Neural progenitor cell (in vitro differentiated cells): ENCODE results near the gene SLC25A4. TPM values are rescaled to one million over a fixed set of nuclear protein-coding genes. Genes with fewer than 3 reads are reported as not detected.

ENCODE experiments used
- DNase-seq: peaks from one replicate; pipeline ENCODE4 v3.0.0-alpha.2; 2016; ENCODE audit warnings: low spot score
- H2AFZ ChIP-seq: fragments of 200-600 bp; sonication (generic); replicated peaks from 2 replicates; pipeline ENCODE4 v1.6.1; 2016; ENCODE audit warnings: antibody characterized with exemption
- H3F3A ChIP-seq: fragments of 200-600 bp; sonication (generic); 2 replicates; pipeline ENCODE4 v1.6.1; 2016; ENCODE audit warnings: antibody characterized with exemption, low read depth
- H3K27ac ChIP-seq: fragments of 200-600 bp; sonication (generic); 2 replicates; pipeline ENCODE4 v1.5.1; 2016; ENCODE audit warnings: mild to moderate bottlenecking
- H3K27me3 ChIP-seq: fragments of 200-600 bp; sonication (generic); 2 replicates; pipeline ENCODE4 v1.6.1; 2016; ENCODE audit warnings: mild to moderate bottlenecking, moderate library complexity
- H3K36me3 ChIP-seq: fragments of 200-600 bp; sonication (generic); 2 replicates; pipeline ENCODE4 v1.5.1; 2016
- H3K4me1 ChIP-seq: fragments of 200-600 bp; sonication (generic); 2 replicates; pipeline ENCODE4 v1.6.1; 2016; ENCODE audit warnings: mixed run types
- H3K4me2 ChIP-seq: fragments of 200-600 bp; sonication (generic); 2 replicates; pipeline ENCODE4 v1.6.1; 2016
- H3K4me3 ChIP-seq: fragments of 200-600 bp; sonication (generic); 2 replicates; pipeline ENCODE4 v1.5.1; 2016
- H3K79me2 ChIP-seq: fragments of 200-600 bp; sonication (generic); 2 replicates; pipeline ENCODE4 v1.6.1; 2016; ENCODE audit warnings: low read depth
- H3K9ac ChIP-seq: fragments of 200-600 bp; sonication (generic); 2 replicates; pipeline ENCODE4 v1.6.1; 2016
- H3K9me3 ChIP-seq: fragments of 200-600 bp; sonication (generic); 2 replicates; pipeline ENCODE4 v1.5.1; 2016; ENCODE audit warnings: low read depth
- H4K20me1 ChIP-seq: fragments of 200-600 bp; sonication (generic); 2 replicates; pipeline ENCODE4 v1.6.1; 2016; ENCODE audit warnings: low read depth
- H3K27ac Mint-ChIP-seq: 3 replicates; pipeline ENCODE4 v1.8.0; 2021; ENCODE audit warnings: mixed read lengths
- H3K27me3 Mint-ChIP-seq: 2 replicates; pipeline ENCODE4 v1.8.0; 2022; ENCODE audit warnings: low read depth, mild to moderate bottlenecking, inconsistent platforms, moderate library complexity, mixed read lengths; ENCODE audit not compliant: insufficient read depth
- H3K36me3 Mint-ChIP-seq: 3 replicates; pipeline ENCODE4 v1.8.0; 2021; ENCODE audit warnings: mixed read lengths
- H3K4me1 Mint-ChIP-seq: 3 replicates; pipeline ENCODE4 v1.8.0; 2021; ENCODE audit warnings: mixed read lengths
- H3K4me3 Mint-ChIP-seq: 3 replicates; pipeline ENCODE4 v1.8.0; 2021; ENCODE audit warnings: mild to moderate bottlenecking, moderate library complexity, mixed read lengths
- H3K9me3 Mint-ChIP-seq: 3 replicates; pipeline ENCODE4 v1.8.0; 2020; ENCODE audit warnings: mixed read lengths
- EZH2 ChIP-seq: fragments of 200-600 bp; sonication (generic); IDR thresholded peaks from 2 replicates; pipeline ENCODE4 v1.6.1; 2017; ENCODE audit warnings: antibody characterized with exemption, mild to moderate bottlenecking, moderate library complexity
- EZH2phosphoT487 ChIP-seq: fragments of 200-600 bp; sonication (generic); IDR thresholded peaks from 2 replicates; pipeline ENCODE4 v1.6.1; 2017; ENCODE audit warnings: antibody characterized with exemption
- total RNA-seq: library from RNA; depleted of rRNA; stranded (reverse); fragments of >200 nt; gene quantifications from 2 replicates; pipeline ENCODE4 v1.2.3, GENCODE V29; 2015; ENCODE audit warnings: low replicate concordance
- TF ChIP-seq, protein P1 (sequence below): fragments of 200-600 bp; sonication (generic); IDR thresholded peaks from 2 replicates; pipeline ENCODE4 v1.5.1; 2017; ENCODE audit warnings: antibody characterized with exemption, mild to moderate bottlenecking

SLC25A4 gene
- total RNA-seq, 1 donor from 2014 or later: 14.7 TPM

DNA sequence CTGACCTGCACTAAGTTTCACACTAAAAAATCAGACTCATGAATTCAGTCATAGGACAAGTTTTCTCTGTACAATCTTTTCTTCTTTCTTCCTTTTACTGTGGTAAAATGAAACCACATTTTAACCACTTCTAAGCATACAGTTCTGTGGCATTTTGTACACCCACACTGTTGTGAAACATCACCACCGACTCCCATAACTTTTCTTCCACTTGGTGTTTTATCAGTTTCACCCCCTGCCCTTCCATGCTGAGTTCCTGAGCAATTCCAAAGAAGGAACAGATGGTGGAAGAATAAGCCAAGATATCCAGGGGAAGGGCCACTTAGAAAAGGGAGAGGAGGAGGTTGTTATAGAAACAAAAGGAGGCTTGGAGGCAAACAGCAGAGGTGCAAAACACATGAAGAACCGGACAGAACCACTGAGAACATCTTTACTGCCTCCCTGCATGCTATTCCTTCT lies 22.6 kb downstream of the SLC25A4 start:
- no peaks in the 10 kb centered on the region for H3K9me3 Mint-ChIP-seq
- H3K9ac ChIP-seq: no peak overlapping the region
- H3F3A ChIP-seq: no peaks in the 10 kb centered on the region
- H3K27me3 Mint-ChIP-seq: peaks cover 4% of the 10 kb centered on the region
- peaks cover 3% of the 10 kb centered on the region for H3K4me1 ChIP-seq
- no peaks in the 10 kb centered on the region for H4K20me1 ChIP-seq
- no peak overlapping the region for H3K27ac ChIP-seq
- TF ChIP-seq EZH2: no peak
- TF ChIP-seq, protein P1, sequence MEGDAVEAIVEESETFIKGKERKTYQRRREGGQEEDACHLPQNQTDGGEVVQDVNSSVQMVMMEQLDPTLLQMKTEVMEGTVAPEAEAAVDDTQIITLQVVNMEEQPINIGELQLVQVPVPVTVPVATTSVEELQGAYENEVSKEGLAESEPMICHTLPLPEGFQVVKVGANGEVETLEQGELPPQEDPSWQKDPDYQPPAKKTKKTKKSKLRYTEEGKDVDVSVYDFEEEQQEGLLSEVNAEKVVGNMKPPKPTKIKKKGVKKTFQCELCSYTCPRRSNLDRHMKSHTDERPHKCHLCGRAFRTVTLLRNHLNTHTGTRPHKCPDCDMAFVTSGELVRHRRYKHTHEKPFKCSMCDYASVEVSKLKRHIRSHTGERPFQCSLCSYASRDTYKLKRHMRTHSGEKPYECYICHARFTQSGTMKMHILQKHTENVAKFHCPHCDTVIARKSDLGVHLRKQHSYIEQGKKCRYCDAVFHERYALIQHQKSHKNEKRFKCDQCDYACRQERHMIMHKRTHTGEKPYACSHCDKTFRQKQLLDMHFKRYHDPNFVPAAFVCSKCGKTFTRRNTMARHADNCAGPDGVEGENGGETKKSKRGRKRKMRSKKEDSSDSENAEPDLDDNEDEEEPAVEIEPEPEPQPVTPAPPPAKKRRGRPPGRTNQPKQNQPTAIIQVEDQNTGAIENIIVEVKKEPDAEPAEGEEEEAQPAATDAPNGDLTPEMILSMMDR: no peak
- no peaks in the 10 kb centered on the region for H3K9me3 ChIP-seq
- peaks cover 24% of the 10 kb centered on the region for H3K36me3 Mint-ChIP-seq
- no peak overlapping the region for H2AFZ ChIP-seq
- no peak overlapping the region for H3K27ac Mint-ChIP-seq
- H3K36me3 ChIP-seq: peaks cover 6% of the 10 kb centered on the region
- H3K27me3 ChIP-seq: no peaks in the 10 kb centered on the region
- H3K4me3 ChIP-seq: no peak overlapping the region
- H3K4me1 Mint-ChIP-seq: peaks cover 7% of the 10 kb centered on the region
- H3K4me2 ChIP-seq: no peak overlapping the region
- H3K4me3 Mint-ChIP-seq: no peak overlapping the region
- no peak for DNase-seq
- H3K79me2 ChIP-seq: no peaks in the 10 kb centered on the region

DNA sequence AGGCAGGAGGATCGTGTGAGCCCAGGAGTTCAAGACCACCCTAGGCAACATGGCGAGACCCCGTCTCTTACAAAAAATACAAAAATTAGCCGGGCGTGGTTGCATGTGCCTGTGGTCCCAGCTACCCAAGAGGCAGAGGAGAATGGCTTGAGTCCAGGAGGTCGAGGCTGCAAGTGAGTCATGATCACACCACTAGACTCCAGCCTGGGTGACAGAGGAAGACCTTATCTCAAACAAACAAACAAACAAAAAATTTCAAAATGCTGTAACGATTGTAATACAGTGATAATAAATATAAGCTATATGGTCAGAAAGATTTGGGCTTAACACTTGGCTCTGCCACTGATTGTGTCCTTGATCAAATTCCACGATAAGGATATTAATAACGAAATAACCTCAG lies 24.2 kb downstream of the SLC25A4 start:
- H3K36me3 Mint-ChIP-seq: peaks cover 20% of the 10 kb centered on the region
- no peaks in the 10 kb centered on the region for H3K79me2 ChIP-seq
- H3K4me2 ChIP-seq: no peak overlapping the region
- TF ChIP-seq, protein P1: no peak
- TF ChIP-seq EZH2: no peak
- no peak for TF ChIP-seq EZH2phosphoT487
- no peak overlapping the region for H3K4me3 Mint-ChIP-seq
- H3K27ac Mint-ChIP-seq: no peak overlapping the region
- H3K36me3 ChIP-seq: peaks cover 6% of the 10 kb centered on the region
- no peaks in the 10 kb centered on the region for H3F3A ChIP-seq
- no peak overlapping the region for H3K4me3 ChIP-seq
- no peaks in the 10 kb centered on the region for H3K9me3 ChIP-seq
- peaks cover 3% of the 10 kb centered on the region for H3K4me1 ChIP-seq
- H3K27ac ChIP-seq: no peak overlapping the region
- H3K9ac ChIP-seq: no peak overlapping the region
- no peaks in the 10 kb centered on the region for H4K20me1 ChIP-seq
- no peaks in the 10 kb centered on the region for H3K9me3 Mint-ChIP-seq
- H3K27me3 Mint-ChIP-seq: peaks cover 4% of the 10 kb centered on the region
- DNase-seq: no peak
- H3K4me1 Mint-ChIP-seq: peaks cover 7% of the 10 kb centered on the region
- H2AFZ ChIP-seq: no peak overlapping the region
- no peaks in the 10 kb centered on the region for H3K27me3 ChIP-seq

DNA sequence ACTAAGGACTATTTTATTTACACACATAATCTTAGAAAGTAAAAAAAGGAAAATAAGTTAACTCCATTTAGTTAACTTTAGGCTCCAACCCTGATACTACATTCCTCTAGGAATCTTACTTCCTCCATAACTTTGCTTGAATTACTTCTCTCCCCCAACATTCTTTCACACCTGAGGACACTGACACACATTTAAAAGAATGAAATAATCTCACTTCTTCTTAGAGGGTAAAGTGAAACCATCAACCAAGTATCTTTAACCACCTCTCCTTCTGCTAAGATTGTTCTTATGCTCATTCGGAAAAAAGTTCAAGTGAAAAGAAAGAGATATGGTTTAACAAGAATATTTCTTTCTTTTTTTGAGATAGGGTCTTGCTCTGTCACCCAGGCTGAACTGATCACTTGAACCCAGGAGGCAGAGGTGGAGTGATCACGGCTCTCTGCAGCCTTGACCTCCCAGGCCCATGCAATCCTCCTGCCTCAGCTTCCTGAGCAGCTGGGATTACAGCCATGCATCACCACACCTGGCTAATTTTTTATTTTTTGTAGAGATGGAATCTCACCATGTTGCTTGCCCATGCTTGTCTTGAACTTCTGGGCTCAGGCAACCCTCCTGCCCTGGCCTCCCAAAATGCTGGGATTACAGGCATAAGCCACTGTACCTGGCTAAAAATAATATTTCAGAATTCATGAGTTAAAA lies 28.5 kb downstream of the SLC25A4 start:
- H3K9me3 ChIP-seq: no peaks in the 10 kb centered on the region
- H3K36me3 ChIP-seq: peaks cover 19% of the 10 kb centered on the region
- peaks cover 4% of the 10 kb centered on the region for H3K27me3 Mint-ChIP-seq
- H3K36me3 Mint-ChIP-seq: peaks cover 20% of the 10 kb centered on the region
- H3K4me3 Mint-ChIP-seq: no peak overlapping the region
- TF ChIP-seq, protein P1: no peak
- no peak for TF ChIP-seq EZH2phosphoT487
- H4K20me1 ChIP-seq: no peaks in the 10 kb centered on the region
- H3K4me1 ChIP-seq: no peaks in the 10 kb centered on the region
- H3K9me3 Mint-ChIP-seq: no peaks in the 10 kb centered on the region
- no peaks in the 10 kb centered on the region for H3K79me2 ChIP-seq
- H3F3A ChIP-seq: no peaks in the 10 kb centered on the region
- H3K27ac Mint-ChIP-seq: no peak overlapping the region
- no peak overlapping the region for H3K4me2 ChIP-seq
- H3K4me3 ChIP-seq: no peak overlapping the region
- no peak overlapping the region for H3K27ac ChIP-seq
- no peaks in the 10 kb centered on the region for H3K4me1 Mint-ChIP-seq
- H3K9ac ChIP-seq: no peak overlapping the region
- no peak for DNase-seq
- no peaks in the 10 kb centered on the region for H3K27me3 ChIP-seq
- H2AFZ ChIP-seq: no peak overlapping the region
